ENCODE results near the gene MRPL30.
"Not testable (repeated sequence)": the region's sequence is repeated elsewhere in the genome, so short reads cannot be mapped to it uniquely, and the experiment has no call there.

Gene MRPL30

GRCh38 chr2:99184811-99185210 is 3.8 kb downstream of the MRPL30 start:
- TF ChIP-seq CTCF (IDR thresholded peaks at IDR 0.05; ENCODE audit: extremely low read depth, insufficient read depth, missing control alignments), result no peak
- in situ Hi-C loops (cut with MboI; ENCODE audit: low pct_unique_long_range_greater_than_20kb, low sequenced_read_pairs, unreplicated experiment), result loop anchor here (25.0 kb wide), 1 partner anchor 302 kb away; the partner anchor contains the start of gene REV1
- DNase-seq (ENCODE audit: low spot score), result no peak

- no peak for DNase-seq (ENCODE audit: low spot score)
- TF ChIP-seq CTCF (IDR thresholded peaks at IDR 0.05; ENCODE audit: extremely low read depth, insufficient read depth, missing control alignments), result no peak
- in situ Hi-C loops (cut with MboI; ENCODE audit: low pct_unique_long_range_greater_than_20kb, low sequenced_read_pairs, unreplicated experiment), result loop anchor here (25.0 kb wide), 1 partner anchor 300 kb away; the partner anchor contains the start of gene REV1
These were observed 6.0 kb downstream of the MRPL30 start for GRCh38 chr2:99187011-99187410.

GRCh38 chr2:99188357-99188756 is 7.4 kb downstream of the MRPL30 start:
- no peak for TF ChIP-seq CTCF (IDR thresholded peaks at IDR 0.05; ENCODE audit: extremely low read depth, insufficient read depth, missing control alignments)
- no peak for DNase-seq (ENCODE audit: low spot score)
- in situ Hi-C loops (cut with MboI; ENCODE audit: low pct_unique_long_range_greater_than_20kb, low sequenced_read_pairs, unreplicated experiment), result loop anchor here (25.0 kb wide), 1 partner anchor 299 kb away; the partner anchor contains the start of gene REV1

- DNase-seq (ENCODE audit: low spot score), result no peak
- in situ Hi-C loops (cut with MboI; ENCODE audit: low pct_unique_long_range_greater_than_20kb, low sequenced_read_pairs, unreplicated experiment), result loop anchor here (25.0 kb wide), 1 partner anchor 297 kb away; the partner anchor contains the start of gene REV1
- no peak for TF ChIP-seq CTCF (IDR thresholded peaks at IDR 0.05; ENCODE audit: extremely low read depth, insufficient read depth, missing control alignments)
These were observed 9.6 kb downstream of the MRPL30 start for GRCh38 chr2:99190548-99190947.

- DNase-seq (ENCODE audit: low spot score), result not testable (repeated sequence)
- in situ Hi-C loops (cut with MboI; ENCODE audit: low pct_unique_long_range_greater_than_20kb, low sequenced_read_pairs, unreplicated experiment), result loop anchor here (25.0 kb wide), 1 partner anchor 295 kb away; the partner anchor contains the start of gene REV1
These were observed 11.4 kb downstream of the MRPL30 start for GRCh38 chr2:99192364-99192763.

GRCh38 chr2:99198103-99198841 is 17.3 kb downstream of the MRPL30 start:
- TF ChIP-seq CTCF (IDR thresholded peaks at IDR 0.05; ENCODE audit: extremely low read depth, insufficient read depth, missing control alignments), result no peak
- in situ Hi-C loops (cut with MboI; ENCODE audit: low pct_unique_long_range_greater_than_20kb, low sequenced_read_pairs, unreplicated experiment), result loop anchor here (25.0 kb wide), 1 partner anchor 289 kb away; the partner anchor contains the start of gene REV1
- DNase-seq (ENCODE audit: low spot score), result no peak

- in situ Hi-C loops (cut with MboI; ENCODE audit: low pct_unique_long_range_greater_than_20kb, low sequenced_read_pairs, unreplicated experiment), result no loop called here
- TF ChIP-seq CTCF (IDR thresholded peaks at IDR 0.05; ENCODE audit: extremely low read depth, insufficient read depth, missing control alignments), result no peak
- no peak for DNase-seq (ENCODE audit: low spot score)
These were observed 19.3 kb downstream of the MRPL30 start for GRCh38 chr2:99200076-99200800.

Measured in GM13977 (cell line).